RPMI7951 (cell line): ENCODE data around the gene GCAT. TPM values are rescaled to one million over a fixed set of nuclear protein-coding genes. Genes with fewer than 3 reads are reported as not detected.

ENCODE experiments used
- DNase-seq: peaks from one replicate; pipeline ENCODE4 v3.0.0-alpha.2; 2012; ENCODE audit warnings: low read depth
- total RNA-seq: library from RNA; depleted of rRNA; stranded (reverse); fragments of >200 nt; shearing (Covaris generic); gene quantifications from 2 replicates; pipeline ENCODE4 v1.2.3, GENCODE V29; 2014

The GCAT gene
- total RNA-seq, 1 experiment from 2014 or later: 15.1 TPM

DNA sequence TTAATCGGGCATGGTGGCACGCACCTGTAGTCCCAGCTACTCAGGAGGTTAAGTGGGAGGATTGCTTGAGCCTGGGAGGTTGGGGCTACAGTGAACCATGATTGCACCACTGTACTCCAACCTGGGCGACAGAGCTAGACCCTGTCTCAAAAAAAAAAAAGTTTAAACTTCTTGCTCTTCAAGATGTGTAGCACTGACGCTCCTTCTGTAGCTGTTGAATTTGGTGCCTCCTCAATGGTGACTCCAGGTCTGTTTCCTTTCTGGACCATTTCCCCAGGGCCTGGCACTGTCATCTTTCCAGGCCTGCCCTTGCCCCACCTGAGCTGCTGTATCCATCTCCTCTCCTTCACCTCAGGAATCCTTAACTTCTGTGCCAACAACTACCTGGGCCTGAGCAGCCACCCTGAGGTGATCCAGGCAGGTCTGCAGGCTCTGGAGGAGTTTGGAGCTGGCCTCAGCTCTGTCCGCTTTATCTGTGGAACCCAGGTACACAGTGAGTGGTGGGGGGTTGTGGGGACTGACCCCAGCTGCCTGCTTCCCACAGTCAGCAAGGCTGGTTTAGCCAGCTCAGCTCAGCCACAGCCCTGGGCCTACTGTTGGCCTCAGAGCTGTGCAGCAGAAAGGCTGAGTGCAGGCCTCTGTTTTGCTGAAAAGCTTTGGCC lies 2.1 kb downstream of the GCAT start:
- no peak for DNase-seq

GRCh38 chr22:37811867-37812266 lies 4.1 kb downstream of the GCAT start:
- DNase-seq: no peak

- DNase-seq: no peak
Measured at GRCh38 chr22:37812869-37813678, 5.3 kb downstream of the GCAT start.

GRCh38 chr22:37815593-37815992 lies 7.9 kb downstream of the GCAT start:
- DNase-seq: no peak

GRCh38 chr22:37816543-37817180 lies 8.9 kb downstream of the GCAT start:
- no peak for DNase-seq

- DNase-seq: peak; percentile 70
Measured at GRCh38 chr22:37817705-37818408, 10.1 kb downstream of the GCAT start.

DNA sequence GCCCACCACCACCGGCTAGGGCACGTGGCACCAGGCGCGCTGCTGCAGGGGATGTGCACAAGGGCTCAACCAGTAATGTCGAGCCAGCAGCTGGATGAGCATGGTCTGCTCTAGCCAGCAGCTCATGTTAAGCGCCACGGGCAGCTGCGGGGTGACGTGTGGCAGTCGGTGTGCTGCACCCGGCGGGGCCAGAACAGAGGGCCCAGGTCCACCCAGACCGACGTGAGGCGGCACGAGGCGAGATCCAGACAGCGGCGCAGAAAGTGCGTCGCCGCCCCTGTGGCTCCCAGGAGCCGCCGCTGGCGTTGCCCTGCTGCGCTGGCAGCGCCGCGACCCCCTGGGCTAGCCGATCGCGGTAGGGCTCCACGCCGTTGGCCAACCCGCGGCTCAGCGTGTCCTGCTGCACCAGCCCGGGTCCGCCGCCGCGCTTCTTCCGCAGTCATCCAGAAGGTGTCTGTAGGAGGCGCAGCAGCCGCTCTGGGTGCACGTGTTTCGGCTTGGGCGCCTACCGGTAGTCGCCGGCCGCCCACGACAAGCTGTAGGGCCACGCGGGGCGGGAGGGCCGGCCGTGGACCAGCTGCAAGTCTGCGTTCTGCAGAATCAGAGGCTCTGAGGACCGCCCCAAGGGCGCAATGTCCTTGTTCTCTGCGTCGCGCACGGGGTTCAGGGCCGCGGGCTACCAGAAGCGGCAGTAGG lies 10.8 kb downstream of the GCAT start:
- DNase-seq: no peak

- no peak for DNase-seq
Measured at GRCh38 chr22:37819105-37819433, 11.3 kb downstream of the GCAT start.

GRCh38 chr22:37820350-37820749 lies 12.6 kb downstream of the GCAT start:
- no peak for DNase-seq

GRCh38 chr22:37822079-37822833 lies 14.5 kb downstream of the GCAT start:
- no peak for DNase-seq

DNA sequence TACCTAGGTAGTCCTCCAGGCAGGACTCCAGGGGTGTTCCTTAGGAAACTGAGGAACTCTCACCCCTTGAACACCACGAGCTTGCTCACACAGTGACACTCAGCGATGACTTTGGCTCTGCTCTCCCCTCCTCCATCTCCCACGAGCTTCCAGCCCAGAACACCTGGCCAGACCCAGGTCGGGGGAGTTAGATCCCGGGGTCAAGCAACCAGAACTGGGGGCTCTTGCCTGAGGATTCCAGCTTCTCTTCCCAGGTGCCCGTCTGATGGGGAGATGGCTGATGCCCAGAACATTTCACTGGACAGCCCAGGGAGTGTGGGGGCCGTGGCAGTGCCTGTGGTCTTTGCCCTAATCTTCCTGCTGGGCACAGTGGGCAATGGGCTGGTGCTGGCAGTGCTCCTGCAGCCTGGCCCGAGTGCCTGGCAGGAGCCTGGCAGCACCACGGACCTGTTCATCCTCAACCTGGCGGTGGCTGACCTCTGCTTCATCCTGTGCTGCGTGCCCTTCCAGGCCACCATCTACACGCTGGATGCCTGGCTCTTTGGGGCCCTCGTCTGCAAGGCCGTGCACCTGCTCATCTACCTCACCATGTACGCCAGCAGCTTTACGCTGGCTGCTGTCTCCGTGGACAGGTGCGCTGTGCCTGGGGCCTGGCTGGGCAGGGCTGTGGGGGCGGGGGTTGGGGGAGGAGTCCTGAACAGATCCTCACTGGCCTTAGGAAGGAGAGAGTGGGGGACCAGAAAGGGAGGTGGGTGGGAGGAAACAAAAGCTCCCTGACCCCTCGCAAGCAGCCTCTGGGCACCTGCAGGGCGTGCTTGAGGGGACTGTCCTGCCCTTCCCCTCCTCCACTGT lies 15.6 kb downstream of the GCAT start, which contains the start of gene GALR3:
TSS of gene GALR3 (plus strand) at position 249 of the 852 bp plus-strand sequence. CDS start at position 274, 25 bp downstream.
- no peak for DNase-seq

- peak; percentile 20 for DNase-seq
Measured at GRCh38 chr22:37824674-37825641, 17.2 kb downstream of the GCAT start.

- DNase-seq: no peak
Measured at GRCh38 chr22:37827056-37827455, 19.3 kb downstream of the GCAT start.

DNA sequence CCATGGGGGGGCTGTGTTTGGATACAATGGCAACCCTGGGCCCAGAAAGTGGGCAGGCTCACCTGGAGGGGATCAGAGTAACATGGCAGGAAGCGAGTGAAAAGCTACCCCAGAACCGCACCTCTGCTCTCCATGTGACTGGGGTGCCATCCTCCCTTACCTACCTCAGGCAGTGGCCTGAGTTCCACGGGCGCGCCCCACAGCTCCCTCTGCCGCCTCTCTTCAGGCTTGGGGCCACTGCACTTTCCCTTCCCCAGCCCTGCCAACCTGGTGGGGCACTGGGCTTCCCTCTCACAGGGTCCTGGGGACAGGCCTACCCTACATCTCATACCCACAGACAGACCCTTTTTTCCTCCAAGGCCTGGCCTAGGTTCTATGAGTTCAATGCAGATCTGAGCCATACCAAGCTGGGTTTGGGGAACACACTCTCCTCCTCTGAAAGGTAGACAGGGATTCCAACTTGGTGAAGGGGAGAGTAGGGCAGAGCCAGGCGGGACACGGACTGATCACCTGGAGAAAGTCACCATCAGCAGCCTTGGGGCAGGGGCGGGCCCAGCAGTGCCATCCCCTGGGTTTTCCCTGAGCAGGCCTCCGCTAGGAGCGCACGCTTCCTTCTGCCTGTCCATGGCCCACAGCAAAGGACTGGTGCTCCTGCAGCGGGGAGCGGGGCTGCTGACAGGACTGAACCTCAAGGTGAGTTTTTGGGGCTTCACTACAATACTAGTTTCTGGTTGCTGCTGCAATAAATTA lies 22.5 kb downstream of the GCAT start:
- DNase-seq: no peak

GRCh38 chr22:37831472-37831871 lies 23.7 kb downstream of the GCAT start:
- DNase-seq: no peak

DNA sequence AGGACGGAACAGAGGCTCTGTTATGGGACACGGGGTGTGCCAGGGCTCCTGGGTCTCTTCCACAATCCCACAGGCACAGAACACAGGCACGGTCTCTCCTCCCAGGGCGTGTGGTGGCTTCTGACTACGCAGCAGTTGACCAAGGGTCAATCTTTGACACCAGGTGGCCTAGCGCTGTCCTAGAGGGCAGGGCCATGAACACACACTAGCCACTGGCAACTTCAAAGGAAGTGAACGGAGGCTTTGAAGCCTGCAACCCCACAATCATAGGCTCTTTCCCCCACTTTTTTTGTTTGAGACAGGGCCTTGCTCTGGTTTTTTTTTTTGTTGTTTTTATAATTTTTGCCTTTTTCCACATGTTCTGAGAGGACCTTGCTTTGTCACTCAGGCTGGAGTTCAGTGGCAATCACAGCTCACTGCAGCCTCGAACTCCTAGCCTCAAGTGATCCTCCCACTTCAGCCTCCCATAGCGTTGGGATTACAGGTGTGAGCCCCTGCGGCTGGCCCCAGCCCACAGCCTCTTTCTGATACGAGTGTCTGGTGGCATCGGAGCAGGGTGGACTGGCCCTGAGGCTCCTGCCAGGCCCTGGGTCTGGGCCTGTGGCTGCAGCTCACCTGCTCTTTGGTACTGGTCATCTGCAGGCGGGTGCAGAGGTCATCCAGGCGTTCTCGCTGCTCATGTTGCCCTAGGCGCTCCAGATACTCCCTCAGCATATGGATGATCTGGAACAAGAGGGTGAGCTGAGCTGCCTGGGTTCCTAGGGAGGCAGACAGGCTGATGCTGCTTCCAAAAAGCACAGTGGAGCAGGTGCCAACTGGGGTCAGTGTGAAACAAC lies 24.5 kb downstream of the GCAT start:
- no peak for DNase-seq
